Hematopoietic multipotent progenitor cell treated with erythropoietin and hydrocortisone succinate and interleukin-3 and kit ligand, for 6 days (in vitro differentiated cells): ENCODE data around the gene GPA33.

Experiments
- DNase-seq: peaks from one replicate; pipeline ENCODE4 v3.0.0-alpha.2; 2015

Gene GPA33, protein sequence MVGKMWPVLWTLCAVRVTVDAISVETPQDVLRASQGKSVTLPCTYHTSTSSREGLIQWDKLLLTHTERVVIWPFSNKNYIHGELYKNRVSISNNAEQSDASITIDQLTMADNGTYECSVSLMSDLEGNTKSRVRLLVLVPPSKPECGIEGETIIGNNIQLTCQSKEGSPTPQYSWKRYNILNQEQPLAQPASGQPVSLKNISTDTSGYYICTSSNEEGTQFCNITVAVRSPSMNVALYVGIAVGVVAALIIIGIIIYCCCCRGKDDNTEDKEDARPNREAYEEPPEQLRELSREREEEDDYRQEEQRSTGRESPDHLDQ

DNA sequence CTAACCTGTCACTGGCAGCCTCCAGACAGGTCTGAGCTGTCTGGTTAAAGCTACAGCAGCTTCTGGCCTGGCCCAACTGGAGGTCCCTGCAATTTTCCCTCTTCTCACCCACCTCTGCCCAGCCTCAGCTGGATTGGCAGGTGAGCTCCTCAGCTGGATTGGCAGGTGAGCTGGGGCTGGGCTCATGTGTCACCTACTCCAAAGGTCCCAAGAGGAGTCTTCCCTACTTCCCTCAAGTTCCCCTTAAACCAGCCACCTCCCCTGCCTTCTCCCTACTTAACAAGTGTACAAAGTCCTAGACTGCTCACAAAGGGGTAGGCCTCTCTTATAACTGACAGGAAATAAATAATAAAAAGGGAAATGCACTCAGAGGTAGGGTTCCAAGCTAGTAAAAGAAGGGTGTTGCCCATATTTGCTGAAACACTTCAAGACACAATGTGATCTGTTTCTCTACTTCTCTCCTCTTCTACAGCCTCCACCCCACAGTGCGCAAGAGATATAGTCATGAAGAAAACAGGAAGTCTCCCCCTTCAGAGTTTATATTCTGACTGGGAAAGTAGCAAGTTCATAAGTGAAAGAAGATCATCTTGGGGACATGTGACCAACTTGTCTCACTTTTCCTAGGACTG lies at the start of gene GPA33:
GPA33 (minus strand) TSS at position 64 of the 629 bp plus-strand sequence. CDS start 90 bp downstream, outside the sequence.
- DNase-seq = peak; percentile 55

DNA sequence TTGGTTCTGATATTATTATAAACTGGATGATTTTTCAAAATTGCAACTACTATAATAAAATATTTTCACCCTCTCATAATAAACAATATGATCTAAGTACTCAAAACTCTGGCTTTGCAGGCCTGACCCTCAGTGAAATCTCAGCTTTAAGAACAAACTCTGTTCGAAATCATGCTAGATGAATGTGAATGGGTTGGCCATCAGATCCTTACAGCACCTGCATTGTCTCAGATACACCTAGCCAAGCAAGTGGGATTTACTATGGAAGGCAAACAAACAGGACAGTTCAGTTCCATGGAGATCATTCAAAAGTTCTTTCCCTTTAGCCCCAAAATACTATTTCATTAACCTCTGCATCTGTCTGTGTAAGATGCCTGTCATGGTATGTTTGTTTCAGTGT lies 48.5 kb upstream of the GPA33 start:
- no peak for DNase-seq

DNA sequence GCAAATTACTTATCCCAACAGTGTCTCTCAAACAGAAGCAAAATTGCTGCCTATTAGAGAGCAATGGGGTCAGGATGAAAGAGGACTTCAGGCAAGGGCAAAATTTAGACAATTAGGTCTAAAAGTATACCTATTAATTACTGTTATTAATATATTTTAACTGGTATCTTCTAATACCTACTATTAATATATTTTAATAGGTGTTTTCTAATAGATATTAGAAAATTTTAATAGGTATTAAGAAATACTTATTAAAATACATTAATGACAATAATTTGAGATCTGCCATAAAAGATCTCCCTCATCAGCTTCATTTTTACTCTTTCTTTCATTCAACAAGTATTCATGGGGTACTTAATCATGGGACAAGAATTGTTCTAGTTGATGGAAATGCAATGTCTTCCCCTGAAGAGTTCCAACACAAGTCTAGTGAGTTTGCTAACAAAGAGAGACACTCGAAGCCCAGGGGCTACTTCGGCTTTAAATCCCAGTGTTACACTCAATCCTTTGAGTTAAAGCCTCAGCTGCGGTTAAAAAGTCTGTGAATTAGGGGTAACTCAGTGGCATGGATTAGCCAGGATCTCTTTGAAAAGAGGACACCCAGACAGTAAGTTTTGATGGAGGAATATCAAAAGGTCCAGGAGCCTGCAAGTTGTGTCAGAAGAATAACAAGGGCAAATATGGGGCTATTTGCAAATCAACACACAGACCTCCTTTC lies 47.8 kb upstream of the GPA33 start:
- DNase-seq = no peak

DNA sequence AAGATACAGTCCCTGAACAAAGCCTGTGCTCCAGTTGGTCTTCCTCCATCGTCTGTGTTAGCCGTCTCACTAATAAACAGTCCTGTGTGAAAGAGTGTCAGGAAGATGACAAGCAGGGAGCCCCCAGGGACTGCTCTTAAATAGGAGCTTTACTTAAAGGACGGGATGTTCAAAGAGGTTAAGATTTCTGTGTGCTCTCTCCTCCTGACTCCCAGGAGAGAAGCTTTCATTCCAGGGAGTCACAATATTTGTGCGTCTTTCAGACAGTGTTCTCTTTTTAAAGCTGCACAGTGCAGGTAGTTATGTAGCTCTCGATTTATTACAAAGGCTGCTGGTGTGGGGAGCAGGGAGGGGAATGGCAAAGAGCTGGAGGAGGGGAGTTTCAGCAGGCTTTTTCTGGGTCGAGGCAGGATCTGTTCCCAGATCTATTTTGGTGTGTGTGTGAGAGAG lies 47.2 kb upstream of the GPA33 start:
- DNase-seq = no peak

DNA sequence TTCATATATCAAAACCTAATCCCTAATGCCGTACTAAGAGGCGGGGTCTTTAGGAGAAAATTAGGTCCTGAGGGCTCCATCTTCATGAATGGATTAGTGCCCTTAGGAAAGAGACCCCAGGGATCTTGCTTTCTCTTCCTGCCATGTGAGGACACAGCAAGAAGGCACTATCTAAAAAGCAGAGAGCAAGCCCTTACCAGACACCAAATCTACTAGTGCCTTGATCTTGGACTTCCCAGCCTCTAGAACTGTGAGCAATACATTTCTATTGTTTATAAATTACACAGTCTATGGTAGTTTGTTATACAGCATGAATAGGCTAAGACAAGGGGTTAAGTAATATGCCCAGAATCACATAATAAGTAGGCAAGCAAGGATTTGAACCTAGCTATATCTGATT lies 46.6 kb upstream of the GPA33 start:
- DNase-seq = no peak

DNA sequence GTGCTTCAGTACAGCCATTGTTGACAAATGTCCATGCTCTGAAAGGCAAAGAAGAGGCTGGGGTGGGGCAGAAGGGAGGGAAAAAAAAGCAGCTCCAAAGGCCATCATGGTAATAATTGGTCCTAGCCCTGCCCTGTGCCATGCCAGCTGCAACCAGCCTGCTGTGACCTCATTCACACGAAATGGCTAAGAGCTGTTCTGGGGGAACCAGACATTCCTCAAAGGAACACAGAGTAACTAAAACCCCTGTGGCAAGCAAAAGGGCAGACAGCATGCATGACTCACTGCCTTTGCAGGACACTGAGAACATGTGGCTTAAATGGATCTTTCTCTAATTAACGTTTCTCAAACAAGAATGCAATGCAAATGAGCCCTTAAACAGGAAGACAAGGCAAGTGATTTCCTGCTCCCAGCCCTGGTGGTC lies 46.0 kb upstream of the GPA33 start:
- no peak for DNase-seq

DNA sequence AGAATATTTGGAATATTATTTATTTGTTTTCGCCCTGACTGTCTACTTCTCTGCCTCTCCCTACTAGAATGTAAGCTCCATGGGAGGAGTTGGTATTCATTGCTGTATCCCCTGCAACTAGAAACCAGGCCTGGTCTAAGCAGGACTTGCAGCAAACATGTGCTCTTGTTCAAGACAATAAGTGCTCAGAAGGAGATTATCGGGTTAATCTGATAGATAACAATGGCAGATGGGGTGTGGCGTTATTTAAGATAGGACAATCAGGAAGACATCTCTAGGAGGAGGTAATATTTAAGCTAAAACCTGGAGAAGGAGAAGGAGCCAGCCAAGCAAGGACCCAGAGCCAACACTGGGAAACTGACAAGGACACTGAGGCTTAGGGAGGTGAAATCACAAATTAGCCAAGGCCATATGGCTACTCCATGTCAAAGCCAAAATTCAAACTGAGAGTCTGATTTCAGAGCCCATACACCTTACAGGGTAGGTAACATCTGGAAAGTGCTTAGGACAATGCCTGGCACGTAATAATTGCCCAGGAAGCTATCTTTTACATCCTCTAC lies 45.2 kb upstream of the GPA33 start:
- DNase-seq = no peak

DNA sequence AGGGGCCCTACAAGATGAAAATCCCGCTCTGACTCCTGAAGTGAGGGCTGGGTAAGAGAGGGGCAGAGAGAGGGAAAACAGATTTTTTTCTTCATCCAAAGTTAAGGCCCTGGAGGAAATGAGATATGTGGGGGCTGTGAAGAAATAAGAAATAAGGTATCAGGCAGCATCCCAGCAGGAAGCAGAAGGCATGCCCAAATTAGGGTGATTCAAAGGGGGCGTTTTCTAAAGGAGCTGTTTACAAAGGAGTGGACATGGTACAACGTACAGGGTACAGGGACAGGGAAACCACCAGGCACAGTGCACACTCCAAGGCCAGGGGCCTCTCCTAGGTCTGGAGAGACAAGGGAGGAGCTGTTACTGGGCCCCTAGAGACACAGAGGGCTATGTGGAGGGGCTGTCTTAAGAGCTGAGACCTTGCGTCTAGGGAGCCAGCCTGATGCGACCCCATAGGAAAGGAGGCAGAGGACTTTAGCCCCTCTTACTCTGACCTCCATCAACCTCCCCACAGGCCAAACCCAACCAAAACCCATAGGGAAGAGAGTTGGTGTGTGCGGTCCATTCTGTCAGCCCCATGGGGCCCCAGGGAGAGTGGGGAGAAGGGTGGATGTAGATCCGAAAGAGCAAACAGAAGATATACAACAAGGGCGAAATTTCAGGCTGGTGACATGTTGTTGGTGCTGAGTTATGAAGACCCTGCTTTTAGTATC lies 42.3 kb upstream of the GPA33 start:
- no peak for DNase-seq

DNA sequence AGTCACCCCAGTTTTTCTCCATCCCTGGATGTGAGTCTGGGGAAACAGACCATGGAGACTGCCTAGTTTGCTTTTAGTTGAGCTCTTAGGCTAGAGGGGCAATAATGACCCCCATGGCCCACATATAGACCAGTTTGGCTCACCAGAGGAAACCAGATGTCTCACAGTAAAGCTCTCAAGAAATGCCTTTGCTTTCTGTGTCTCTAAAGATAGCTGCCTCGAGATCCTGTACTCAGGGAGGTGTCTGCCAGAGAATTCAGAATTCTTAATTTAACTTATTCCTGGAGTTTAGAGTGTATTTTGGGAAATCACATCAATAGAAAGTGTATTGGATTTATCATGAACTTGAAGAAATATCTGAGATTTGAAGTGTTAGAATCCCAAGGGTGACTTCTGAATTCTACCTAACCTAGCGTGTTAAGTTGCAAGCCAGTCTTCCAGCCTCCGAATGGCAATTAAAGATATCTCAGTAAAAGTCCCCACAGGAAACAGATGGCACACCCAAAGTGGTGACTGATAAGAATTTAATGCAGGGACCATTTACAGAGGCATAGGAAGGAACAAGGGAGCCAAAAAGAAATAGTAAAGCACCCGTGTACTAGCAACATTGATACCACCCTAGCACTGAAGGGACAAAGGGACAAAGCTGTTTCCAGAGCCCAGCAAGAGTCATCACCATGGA lies 40.8 kb upstream of the GPA33 start:
- peak; percentile 77 for DNase-seq

DNA sequence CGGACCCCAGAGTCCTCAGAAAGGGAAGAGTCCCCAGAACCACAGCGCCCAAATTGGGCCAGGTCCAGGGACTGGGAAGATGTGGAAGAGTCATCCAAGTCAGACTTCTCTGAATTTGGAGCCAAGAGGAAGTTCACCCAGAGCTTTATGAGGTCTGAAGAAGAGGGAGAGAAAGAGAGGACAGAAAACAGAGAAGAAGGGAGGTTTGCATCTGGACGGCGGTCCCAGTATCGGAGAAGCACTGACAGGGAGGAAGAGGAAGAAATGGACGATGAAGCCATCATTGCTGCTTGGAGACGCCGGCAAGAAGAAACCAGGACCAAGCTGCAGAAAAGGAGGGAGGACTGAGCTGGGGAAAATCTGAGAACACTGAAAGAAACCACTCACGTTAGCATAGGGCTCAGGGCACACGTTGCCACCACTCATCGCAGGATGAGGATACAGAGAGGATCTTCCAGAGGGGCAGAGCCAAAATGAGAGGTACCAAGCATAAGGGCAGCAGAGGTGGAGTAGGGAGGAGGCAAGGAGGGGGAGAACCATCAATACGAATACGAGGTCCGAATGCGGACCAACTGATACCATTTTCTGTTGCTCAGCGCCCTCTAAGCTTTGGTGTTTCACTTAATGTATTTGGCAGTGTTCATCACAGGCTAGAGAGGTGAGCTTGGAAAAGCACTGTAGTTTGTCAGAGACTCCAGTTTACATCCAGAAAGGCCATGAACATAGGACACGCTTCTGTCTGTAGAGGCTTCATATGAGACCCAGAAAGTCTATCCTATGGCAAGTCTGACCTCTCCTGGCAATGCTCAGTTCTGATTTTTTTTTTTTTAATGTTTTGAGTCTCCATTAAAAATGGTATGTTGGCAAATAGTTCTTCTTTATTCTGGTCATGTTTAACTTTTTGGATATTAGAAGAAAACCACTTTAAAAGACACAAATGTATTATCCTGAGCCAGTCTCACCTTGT lies 38.4 kb upstream of the GPA33 start:
- DNase-seq = no peak

DNA sequence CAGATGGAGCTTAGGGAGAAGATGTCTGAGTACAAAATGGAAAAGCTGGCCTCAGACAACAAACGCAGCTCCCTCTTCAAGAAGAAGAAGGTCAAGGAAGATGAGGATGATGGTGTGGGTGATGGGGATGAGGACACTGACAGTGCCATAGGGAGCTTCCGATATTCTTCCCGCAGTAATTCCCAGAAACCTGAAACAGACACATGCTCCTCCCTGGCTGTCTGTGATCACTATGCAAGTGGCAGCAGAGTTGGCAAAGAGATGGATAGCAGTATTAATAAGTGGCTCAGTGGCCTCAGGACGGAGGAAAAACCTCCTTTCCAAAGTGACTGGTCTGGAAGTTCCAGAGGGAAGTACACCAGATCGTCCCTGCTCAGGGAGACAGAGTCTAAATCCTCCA lies 37.5 kb upstream of the GPA33 start:
- no peak for DNase-seq

DNA sequence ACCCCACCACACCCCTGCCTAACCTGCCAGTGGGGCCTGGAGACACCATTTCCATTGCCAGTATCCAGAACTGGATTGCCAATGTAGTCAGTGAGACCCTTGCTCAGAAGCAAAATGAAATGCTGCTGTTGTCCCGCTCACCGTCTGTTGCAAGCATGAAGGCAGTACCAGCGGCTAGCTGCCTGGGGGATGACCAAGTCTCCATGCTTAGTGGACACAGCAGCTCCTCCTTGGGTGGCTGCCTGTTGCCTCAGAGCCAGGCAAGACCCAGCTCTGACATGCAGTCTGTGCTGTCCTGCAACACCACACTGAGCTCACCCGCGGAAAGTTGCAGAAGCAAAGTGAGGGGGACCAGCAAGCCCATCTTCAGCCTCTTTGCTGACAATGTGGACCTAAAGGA lies 37.1 kb upstream of the GPA33 start:
- no peak for DNase-seq

DNA sequence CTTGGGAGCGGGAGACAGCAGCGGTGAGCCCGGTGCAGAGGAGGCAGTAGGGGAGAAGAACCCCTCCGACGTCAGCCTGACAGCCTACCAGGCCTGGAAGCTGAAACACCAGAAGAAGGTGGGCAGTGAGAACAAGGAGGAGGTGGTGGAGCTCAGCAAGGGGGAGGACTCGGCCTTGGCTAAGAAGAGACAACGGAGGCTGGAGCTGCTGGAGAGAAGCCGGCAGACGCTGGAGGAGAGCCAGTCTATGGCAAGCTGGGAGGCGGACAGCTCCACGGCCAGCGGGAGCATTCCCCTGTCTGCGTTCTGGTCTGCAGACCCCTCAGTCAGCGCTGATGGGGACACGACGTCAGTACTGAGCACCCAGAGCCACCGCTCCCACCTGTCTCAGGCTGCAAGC lies 36.6 kb upstream of the GPA33 start:
- DNase-seq = no peak

DNA sequence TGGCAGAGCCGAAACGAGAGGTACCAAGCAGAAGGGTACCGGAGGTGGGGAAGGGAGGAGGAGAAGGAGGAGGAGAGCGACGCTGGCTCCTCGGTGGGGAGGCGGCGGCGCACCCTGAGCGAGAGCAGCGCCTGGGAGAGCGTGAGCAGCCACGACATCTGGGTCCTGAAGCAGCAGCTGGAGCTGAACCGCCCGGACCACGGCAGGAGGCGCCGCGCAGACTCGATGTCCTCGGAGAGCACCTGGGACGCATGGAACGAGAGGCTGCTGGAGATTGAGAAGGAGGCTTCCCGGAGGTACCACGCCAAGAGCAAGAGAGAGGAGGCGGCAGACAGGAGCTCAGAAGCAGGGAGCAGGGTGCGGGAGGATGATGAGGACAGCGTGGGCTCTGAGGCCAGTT lies 36.1 kb upstream of the GPA33 start:
- DNase-seq = no peak

DNA sequence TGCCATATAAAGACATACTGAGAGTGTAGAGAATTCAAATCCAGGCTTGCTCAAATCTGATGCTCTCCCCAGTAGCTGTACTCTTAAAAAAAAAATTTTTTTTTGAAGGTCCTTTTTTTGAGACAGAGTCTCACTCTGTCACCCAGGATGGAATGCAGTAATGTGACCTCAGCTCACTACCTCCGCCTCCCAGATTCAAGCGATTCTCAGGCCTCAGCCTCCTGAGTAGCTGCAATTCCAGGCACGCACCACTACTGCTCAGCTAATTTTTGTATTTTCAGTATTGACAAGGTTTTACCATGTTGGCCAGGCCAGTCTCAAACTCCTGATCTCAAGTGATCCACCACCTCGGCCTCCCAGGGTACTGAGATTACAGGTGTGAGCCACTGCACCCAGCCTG lies 32.4 kb upstream of the GPA33 start:
- DNase-seq = no peak

DNA sequence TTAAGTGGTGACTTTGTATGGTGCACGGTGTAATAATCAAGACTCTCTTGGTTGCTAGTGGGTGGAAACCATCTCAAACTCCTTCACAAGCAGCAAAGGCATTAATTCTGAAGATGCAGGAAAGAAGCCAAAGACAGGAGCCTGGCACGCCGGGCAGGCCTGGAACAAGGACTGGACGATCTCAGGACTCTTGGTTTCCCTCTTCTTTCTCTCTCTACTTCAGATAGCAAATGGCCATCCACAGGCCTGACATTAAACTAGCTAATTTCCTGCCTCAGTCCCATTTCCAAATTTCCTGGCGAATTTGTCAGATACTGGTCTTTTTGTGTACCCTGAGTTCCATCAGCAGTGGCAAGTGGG lies 31.9 kb upstream of the GPA33 start:
- no peak for DNase-seq

DNA sequence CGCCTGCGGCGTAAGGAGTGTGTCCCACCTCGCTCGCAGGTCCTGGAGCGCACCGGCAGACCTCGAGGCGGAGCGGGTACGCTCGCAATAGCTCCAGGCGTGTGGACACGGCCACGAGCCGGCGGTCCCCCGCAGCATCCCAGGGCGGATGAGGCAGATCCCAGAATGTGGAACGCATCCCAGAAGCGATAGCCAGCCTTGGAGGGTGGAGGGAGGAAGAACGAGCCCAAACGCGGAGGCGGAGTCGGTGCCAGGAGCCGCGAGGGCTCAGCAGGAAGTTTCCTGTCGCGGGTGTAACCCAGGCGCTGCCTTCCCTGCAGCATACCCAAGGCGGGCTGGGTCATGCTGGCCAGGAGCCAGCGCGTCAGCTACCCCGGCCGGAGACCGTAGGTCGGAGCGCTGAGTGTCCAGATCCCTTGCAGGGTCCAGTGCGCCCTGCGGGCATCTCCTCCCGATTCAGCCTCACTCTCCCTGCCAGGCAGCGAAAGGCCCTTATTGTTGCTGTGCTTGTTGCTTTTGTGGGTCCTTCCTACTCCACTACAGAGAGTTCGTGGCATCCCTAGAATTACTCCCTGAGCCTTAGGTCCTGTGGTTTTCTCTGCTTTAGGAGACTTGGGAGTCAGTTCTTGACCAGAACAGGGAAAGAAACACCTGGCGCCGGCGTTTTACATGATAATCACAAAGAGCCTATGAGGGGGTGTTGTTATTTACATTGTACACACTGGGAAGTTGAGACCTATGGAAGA lies 31.4 kb upstream of the GPA33 start:
- DNase-seq = peak; percentile 43

DNA sequence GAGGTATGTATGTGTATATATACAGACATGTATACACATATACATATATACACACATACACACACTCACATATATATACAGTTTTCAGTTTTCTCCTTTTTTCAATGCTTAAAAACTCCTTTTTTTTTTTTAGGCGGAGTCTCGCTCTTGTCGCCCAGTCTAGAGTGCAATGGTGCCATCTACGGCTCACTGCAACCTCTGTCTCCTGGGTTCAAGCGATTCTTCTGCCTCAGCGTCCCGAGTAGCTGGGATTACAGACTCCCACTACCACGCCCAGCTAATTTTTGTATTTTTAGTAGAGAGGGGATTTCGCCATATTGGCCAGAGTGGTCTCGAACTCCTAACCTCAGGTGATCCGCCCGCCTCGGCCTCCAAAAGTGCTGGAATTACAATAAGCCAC lies 30.7 kb upstream of the GPA33 start:
- DNase-seq = no peak

DNA sequence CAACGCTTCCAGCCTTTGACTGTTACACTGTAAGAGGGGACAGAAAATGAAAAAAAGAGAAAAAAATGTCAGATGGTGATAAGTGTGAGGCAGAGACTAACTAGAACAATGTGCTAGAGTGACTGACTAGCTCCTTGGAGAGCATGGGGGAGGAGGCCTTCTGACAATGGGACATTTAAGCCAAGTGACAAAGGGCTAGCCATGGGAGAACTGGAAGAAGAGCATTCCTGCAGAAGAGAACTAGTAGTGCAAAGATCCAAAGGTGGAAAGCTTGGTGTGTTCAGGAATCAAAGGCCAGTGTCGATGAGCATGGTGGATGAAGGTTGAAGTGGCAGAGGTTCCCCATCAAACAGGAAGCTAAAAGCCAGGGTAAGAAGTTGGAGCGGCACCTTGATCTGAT lies 29.5 kb upstream of the GPA33 start:
- no peak for DNase-seq

DNA sequence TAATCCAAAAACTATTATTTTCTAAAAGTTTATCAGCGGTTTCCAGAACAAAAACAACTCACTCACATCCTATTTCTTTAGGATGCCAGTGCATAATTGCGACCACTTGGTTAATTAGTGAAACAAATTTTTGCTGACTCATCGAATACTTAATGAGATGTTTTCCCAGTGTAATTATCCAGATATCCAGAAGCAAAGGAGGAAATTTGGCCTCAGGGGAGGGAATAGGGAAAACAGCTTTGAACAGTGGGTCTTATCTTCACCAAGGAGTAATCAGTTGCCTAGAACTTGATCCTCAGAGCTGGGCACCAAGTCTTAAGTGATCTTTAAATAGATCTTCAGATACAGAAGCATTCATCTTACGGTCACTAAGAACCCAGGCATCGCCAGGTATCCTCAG lies 28.0 kb upstream of the GPA33 start:
- no peak for DNase-seq

DNA sequence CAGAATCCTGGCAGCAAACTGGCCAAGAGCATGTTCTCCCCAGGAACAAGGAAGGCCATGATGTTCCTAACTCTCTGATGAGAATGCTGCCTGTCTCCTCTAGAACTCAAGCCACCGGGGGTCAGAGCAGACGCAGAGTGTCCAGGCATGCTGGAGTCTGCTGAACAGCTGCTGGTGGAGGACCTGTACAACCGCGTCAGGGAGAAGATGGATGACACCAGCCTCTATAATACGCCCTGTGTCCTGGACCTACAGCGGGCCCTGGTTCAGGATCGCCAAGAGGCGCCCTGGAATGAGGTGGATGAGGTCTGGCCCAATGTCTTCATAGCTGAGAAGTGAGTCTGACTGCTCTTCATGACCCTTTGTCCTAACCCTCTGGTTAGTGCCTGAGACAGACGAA lies 27.0 kb upstream of the GPA33 start:
- DNase-seq = no peak
